GM12878 (cell line): Measurements from ENCODE around the gene ZFAND2A. TPM values are rescaled to one million over a fixed set of nuclear protein-coding genes. Genes with fewer than 3 reads are reported as not detected.
A peak's percentile ranks its signal among the peaks of the same experiment; 100 is the strongest.

Source experiments
- ATAC-seq: fragments of 200-7000 bp; cut with Tn5 transposase; 3 replicates; pipeline ENCODE4 v1.9.1; 2020; ENCODE audit warnings: mild to moderate bottlenecking, moderate library complexity
- BruUV-seq: library from RNA; stranded (reverse); fragments of 400-500 nt; replicated peaks from 2 replicates; lab custom pipeline; 2021; lab: Mats Ljungman, UMichigan
- CTCF ChIA-PET: fragments of 300-600 bp; sonication (Branson Sonifier 250); formaldehyde crosslinking; extraction: SDS; loops from one replicate; lab custom pipeline; 2021; ENCODE audit warnings: inconsistent platforms; lab: Yijun Ruan, JAX
- POLR2A ChIA-PET: fragments of 350-600 bp; formaldehyde crosslinking; extraction: SDS; loops from one replicate; lab custom pipeline; 2021; ENCODE audit warnings: inconsistent platforms; lab: Charles Lee
- RAD21 ChIA-PET: fragments of 300-600 bp; sonication (Branson Sonifier 250); formaldehyde crosslinking; loops from one replicate; lab custom pipeline; 2023; ENCODE audit warnings: antibody characterized with exemption; ENCODE audit not compliant: unreplicated experiment; lab: Charles Lee
- SMC1A ChIA-PET: fragments of 300-600 bp; sonication (Branson Sonifier 250); formaldehyde crosslinking; loops from one replicate; lab custom pipeline; 2023; ENCODE audit not compliant: unreplicated experiment, uncharacterized antibody; lab: Charles Lee
- DNase-seq: peaks from one replicate; pipeline ENCODE4 v3.0.0-alpha.2; 2011; ENCODE audit warnings: low read depth, low spot score
- FAIRE-seq: peaks from 3 replicates; lab custom pipeline; 2011; peaks lifted over from hg19 to GRCh38; lab: Jason Lieb, UNC
- H2AFZ ChIP-seq: 2 replicates; pipeline ENCODE4 v1.6.0; 2011; ENCODE audit warnings: low read depth, low read length, control low read depth; ENCODE audit not compliant: control insufficient read depth
- H3K27ac ChIP-seq: 2 replicates; pipeline ENCODE4 v1.5.1; 2011; ENCODE audit warnings: control low read depth; ENCODE audit not compliant: control insufficient read depth, insufficient read depth
- H3K27me3 ChIP-seq, 2 experiments: replicated peaks in 1 of 2; 2 replicates each; pipeline versions ENCODE4 v1.6.0 to v1.6.1; 2011; ENCODE audit warnings: low read length in 1 of 2; ENCODE audit not compliant: control insufficient read depth in 2 of 2, insufficient read depth in 2 of 2
- H3K36me3 ChIP-seq, 2 experiments: 2 replicates each; pipeline ENCODE4 v1.5.1; 2011; ENCODE audit warnings: low read length in 1 of 2; ENCODE audit not compliant: control insufficient read depth in 2 of 2, insufficient read depth in 2 of 2
- H3K4me1 ChIP-seq: 2 replicates; pipeline ENCODE4 v1.6.1; 2011; ENCODE audit warnings: mild to moderate bottlenecking, low read length, moderate library complexity, mixed read lengths; ENCODE audit not compliant: control insufficient read depth, insufficient read depth
- H3K4me2 ChIP-seq: 2 replicates; pipeline ENCODE4 v1.6.0; 2011; ENCODE audit warnings: control low read depth; ENCODE audit not compliant: control insufficient read depth, insufficient read depth
- H3K4me3 ChIP-seq: fragments of 200-600 bp; sonication (generic); 2 replicates; pipeline ENCODE4 v1.5.1; 2016
- H3K79me2 ChIP-seq: 2 replicates; pipeline ENCODE4 v1.6.0; 2011; ENCODE audit warnings: low read length; ENCODE audit not compliant: control insufficient read depth, insufficient read depth
- H3K9ac ChIP-seq: 2 replicates; pipeline ENCODE4 v1.8.0; 2011; ENCODE audit warnings: low read length, control low read depth, mixed read lengths; ENCODE audit not compliant: control insufficient read depth, insufficient read depth
- H3K9me3 ChIP-seq: replicated peaks from 3 replicates; pipeline ENCODE4 v1.5.1; 2011; ENCODE audit warnings: mild to moderate bottlenecking, low read length; ENCODE audit not compliant: control insufficient read depth, insufficient read depth
- H4K20me1 ChIP-seq: 2 replicates; pipeline ENCODE4 v1.6.0; 2011; ENCODE audit not compliant: control insufficient read depth, insufficient read depth
- BCL3 ChIP-seq: IDR thresholded peaks from 2 replicates; pipeline ENCODE4 v1.6.1; 2011; ENCODE audit warnings: borderline replicate concordance, low read depth, mild to moderate bottlenecking, moderate library complexity, low read length; ENCODE audit not compliant: insufficient read depth, poor library complexity, severe bottlenecking
- BCLAF1 ChIP-seq: fragments of 450-650 bp; IDR thresholded peaks from 2 replicates; pipeline ENCODE4 v1.6.1; 2017; ENCODE audit warnings: antibody characterized with exemption, mild to moderate bottlenecking, moderate library complexity
- BMI1 ChIP-seq: fragments of 450-650 bp; IDR thresholded peaks from 2 replicates; pipeline ENCODE4 v1.6.1; 2016; ENCODE audit warnings: mild to moderate bottlenecking, moderate library complexity, borderline replicate concordance
- CHD1 ChIP-seq: IDR thresholded peaks from 2 replicates; pipeline ENCODE4 v1.6.1; 2012; ENCODE audit warnings: low read depth, low read length, improper control_type of control experiment
- CREB1 ChIP-seq: IDR thresholded peaks from 2 replicates; pipeline ENCODE4 v1.6.1; 2012; ENCODE audit warnings: low read depth, mild to moderate bottlenecking, inconsistent platforms
- CUX1 ChIP-seq: IDR thresholded peaks from 2 replicates; pipeline ENCODE4 v1.6.1; 2012; ENCODE audit warnings: improper control_type of control experiment, low read depth, low read length; ENCODE audit not compliant: insufficient replicate concordance
- JUND ChIP-seq: IDR thresholded peaks from 2 replicates; pipeline ENCODE4 v1.6.1; 2012; ENCODE audit warnings: low read depth, mild to moderate bottlenecking, low read length, improper control_type of control experiment, moderate library complexity
- KLF5 ChIP-seq: fragments of 450-650 bp; IDR thresholded peaks from 2 replicates; pipeline ENCODE4 v1.6.1; 2014; ENCODE audit warnings: mild to moderate bottlenecking; ENCODE audit not compliant: partially characterized antibody
- LARP7 ChIP-seq: fragments of 450-650 bp; IDR thresholded peaks from 2 replicates; pipeline ENCODE4 v1.6.1; 2017; ENCODE audit warnings: mild to moderate bottlenecking
- SMAD1 ChIP-seq: fragments of 450-650 bp; IDR thresholded peaks from 2 replicates; pipeline ENCODE4 v1.6.1; 2018; ENCODE audit warnings: mild to moderate bottlenecking, low read depth; ENCODE audit not compliant: partially characterized antibody
- STAT3 ChIP-seq: IDR thresholded peaks from 2 replicates; pipeline ENCODE4 v1.6.1; 2011; ENCODE audit warnings: low read depth, low read length, improper control_type of control experiment
- SUPT20H ChIP-seq: IDR thresholded peaks from 2 replicates; pipeline ENCODE4 v1.6.1; 2011; ENCODE audit warnings: low read depth, mild to moderate bottlenecking, low read length, moderate library complexity, borderline replicate concordance; ENCODE audit not compliant: control insufficient read depth
- TAF1 ChIP-seq: IDR thresholded peaks from 2 replicates; pipeline ENCODE4 v1.6.1; 2011; ENCODE audit warnings: mild to moderate bottlenecking, low read depth, low read length, borderline replicate concordance
- WRNIP1 ChIP-seq: IDR thresholded peaks from 2 replicates; pipeline ENCODE4 v1.6.1; 2011; ENCODE audit warnings: low read depth, low read length, improper control_type of control experiment, borderline replicate concordance
- WGBS: methylation state at CpG from one replicate; pipeline ENCODE4 v1.1.6; 2016; ENCODE audit warnings: low lambda C conversion rate; ENCODE audit not compliant: insufficient replicate concordance, insufficient coverage; ENCODE audit errors: missing lambda C conversion rate; 5-methylcytosine and 5-hydroxymethylcytosine counted together
- in situ Hi-C: fragments of 300-500 bp; cut with MboI; formaldehyde crosslinking; loops from 9 replicates; pipeline ENCODE4 v1.14.3; 2018; ENCODE audit warnings: mixed read lengths
- intact Hi-C: fragments of 100-400 bp; cut with micrococcal nuclease; formaldehyde crosslinking; loops from one replicate; pipeline ENCODE4 v1.14.2; 2022; ENCODE audit not compliant: unreplicated experiment
- polyA plus RNA-seq, 11 experiments: library from polyadenylated mRNA; depleted of rRNA in 4 of 11; unstranded in 6 of 11; stranded (reverse) in 5 of 11; fragments of >200 nt; fragmentation: Nextera tagmentation in 4 of 11; fragmentation: Illumina TruSeq in 1 of 11; extraction: Ambion mirVana in 4 of 11; extraction: Trizol in 1 of 11; gene quantifications; 1 replicate in 1 of 11; 2 replicates in 10 of 11; pipeline versions ENCODE4 v1.2.1 to v1.2.3, GENCODE V29; 2011 to 2016; ENCODE audit warnings: inconsistent platforms in 2 of 11, missing spikeins in 2 of 11, low read depth in 1 of 11
- total RNA-seq, 4 experiments: library from RNA; depleted of rRNA in 3 of 4; stranded (reverse); fragments of >200 nt in 3 of 4; fragmentation: Illumina TruSeq in 1 of 4; extraction: Trizol in 1 of 4; gene quantifications; 2 replicates each; pipeline versions ENCODE4 v1.2.1 to v1.2.3, GENCODE V29; 2013 to 2021

The ZFAND2A gene
- total and polyA plus RNA-seq, 10 of the 15 experiments (the other 5 are each of a cell fraction or from before 2014, with no cell fraction given): 14.8 to 39.9 (median 20.8) TPM

- no peaks in the 10 kb centered on the region for H3K27me3 ChIP-seq
- WGBS: 3% methylated on average over 11 of the region's 11 CpGs
- ChIA-PET POLR2A (interaction anchor here (1.1 to 5.1 kb wide), 6 partner anchors 9 to 112 kb away, joined by 3 to 36 read pairs (median 7); partner anchors contain the start of gene ZFAND2A), CTCF (interaction anchor here (1.1 to 6.1 kb wide), 10 partner anchors 18 to 369 kb away, joined by 3 to 77 read pairs (median 6); partner anchors contain the start of gene GPER1), RAD21 (interaction anchor here (0.7 to 4.0 kb wide), 10 partner anchors 10 to 112 kb away, joined by 3 to 41 read pairs (median 6); partner anchors contain the start of gene GPER1), SMC1A (interaction anchor here (0.7 to 5.1 kb wide), 5 partner anchors 19 to 175 kb away, joined by 3 to 38 read pairs (median 8); partner anchors contain the start of gene GPER1)
- H3K4me1 ChIP-seq: peaks cover 33% of the 10 kb centered on the region
- H3K9ac ChIP-seq: peak overlapping the region; percentile 53
- peak; percentile 80 for ATAC-seq
- no peaks in the 10 kb centered on the region for H4K20me1 ChIP-seq
- BruUV-seq: no TSS peak
- H3K4me3 ChIP-seq: peak overlapping the region; percentile 28; the same call in 1 of the 2 replicates
- H3K4me2 ChIP-seq: peak overlapping the region; percentile 55
- no peaks in the 10 kb centered on the region for H3K9me3 ChIP-seq
- peaks cover 4% of the 10 kb centered on the region for H3K79me2 ChIP-seq
- peak overlapping the region; percentile 70 for H3K27ac ChIP-seq
- peak overlapping the region; percentile 2; the same call in 1 of the 2 replicates for H2AFZ ChIP-seq
- DNase-seq: peak; percentile 49
- in situ Hi-C loops: no loop called here
- intact Hi-C loops: no loop called here
- FAIRE-seq: peak; percentile 89
- peaks cover 1 to 2% of the 10 kb centered on the region in 2 experiments; a peak in 2 of 4 replicates for H3K36me3 ChIP-seq
- TF ChIP-seq KLF5 (no peak), LARP7 (no peak; the same call in 1 of the 2 replicates), BMI1 (no peak), JUND (no peak), BCLAF1 (no peak), CUX1 (peak; percentile 55), BCL3 (no peak), CREB1 (no peak), TAF1 (no peak), STAT3 (no peak), SUPT20H (no peak), CHD1 (no peak), WRNIP1 (no peak), SMAD1 (no peak)
Measured at GRCh38 chr7:1105189-1105588, 54.8 kb downstream of the ZFAND2A start.
